ENCODE results near the gene PXYLP1. TPM values are rescaled to one million over a fixed set of nuclear protein-coding genes. Genes with fewer than 3 reads are reported as not detected.

PXYLP1 gene
- total RNA-seq, 1 donor from 2014 or later = 36.3 TPM

DNA sequence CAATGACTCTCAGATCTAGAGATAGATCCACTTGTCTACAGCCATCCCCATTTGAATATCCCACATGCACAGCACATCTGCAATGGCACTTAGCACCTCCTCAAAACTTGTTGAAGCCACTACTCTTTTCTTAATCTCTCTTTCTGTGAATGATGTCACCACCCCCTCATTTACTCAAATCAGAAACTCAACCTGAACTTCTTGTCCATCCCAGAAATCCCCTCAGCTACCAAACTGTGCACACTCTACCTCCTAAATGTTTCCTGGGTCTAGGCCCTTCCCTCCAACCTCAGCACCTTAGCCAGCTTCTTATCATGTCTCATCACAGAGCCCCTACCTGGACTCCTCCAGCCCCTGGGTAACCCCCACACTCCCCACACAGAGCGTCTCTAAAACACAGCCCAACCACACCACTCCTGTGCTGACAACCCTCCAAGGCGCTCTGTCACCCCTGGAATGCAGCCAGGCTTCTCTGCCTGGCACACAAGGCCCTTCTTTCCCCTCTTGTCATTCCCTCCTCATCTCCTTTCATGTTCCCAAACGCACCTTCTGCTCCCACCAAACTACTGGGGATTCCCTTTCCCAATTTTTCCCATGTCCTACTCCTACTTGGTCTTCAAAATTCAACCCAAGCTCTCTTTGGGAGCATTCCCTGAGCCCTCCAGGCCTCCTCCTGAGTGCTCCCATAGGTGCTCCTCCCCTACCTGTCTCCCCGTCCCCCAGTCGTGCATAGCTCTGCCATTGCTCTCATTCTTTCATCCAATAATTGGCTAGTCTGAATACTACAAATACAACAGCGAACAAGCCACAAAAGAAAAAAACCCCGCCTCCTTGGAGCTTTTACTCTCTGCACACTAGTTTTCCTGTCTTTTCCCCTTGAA is 96.9 kb downstream of the PXYLP1 start:
- no peak overlapping the region for H3K4me3 ChIP-seq
- no peak overlapping the region for H3K4me3 Mint-ChIP-seq
- no peak overlapping the region for H3K4me2 ChIP-seq
- H4K20me1 ChIP-seq (ENCODE audit: low read depth) = no peaks in the 10 kb centered on the region
- H3F3A ChIP-seq (ENCODE audit: low read depth) = no peaks in the 10 kb centered on the region
- H3K9ac ChIP-seq = no peak overlapping the region
- no peaks in the 10 kb centered on the region for H3K36me3 ChIP-seq
- peaks cover 32% of the 10 kb centered on the region for H3K4me1 Mint-ChIP-seq
- DNase-seq (ENCODE audit: low spot score) = no peak
- no peaks in the 10 kb centered on the region for H3K36me3 Mint-ChIP-seq
- peaks cover 2% of the 10 kb centered on the region for H3K27me3 Mint-ChIP-seq (ENCODE audit: insufficient read depth, low read depth)
- no peaks in the 10 kb centered on the region for H3K27me3 ChIP-seq
- H3K79me2 ChIP-seq (ENCODE audit: low read depth) = no peaks in the 10 kb centered on the region
- H3K9me3 ChIP-seq (ENCODE audit: low read depth) = no peaks in the 10 kb centered on the region
- H3K4me1 ChIP-seq = peaks cover 7% of the 10 kb centered on the region
- H2AFZ ChIP-seq (replicated peaks) = no peak overlapping the region
- no peaks in the 10 kb centered on the region for H3K9me3 Mint-ChIP-seq
- H3K27ac Mint-ChIP-seq = no peak overlapping the region
- no peak overlapping the region for H3K27ac ChIP-seq
- TF ChIP-seq, protein P1, sequence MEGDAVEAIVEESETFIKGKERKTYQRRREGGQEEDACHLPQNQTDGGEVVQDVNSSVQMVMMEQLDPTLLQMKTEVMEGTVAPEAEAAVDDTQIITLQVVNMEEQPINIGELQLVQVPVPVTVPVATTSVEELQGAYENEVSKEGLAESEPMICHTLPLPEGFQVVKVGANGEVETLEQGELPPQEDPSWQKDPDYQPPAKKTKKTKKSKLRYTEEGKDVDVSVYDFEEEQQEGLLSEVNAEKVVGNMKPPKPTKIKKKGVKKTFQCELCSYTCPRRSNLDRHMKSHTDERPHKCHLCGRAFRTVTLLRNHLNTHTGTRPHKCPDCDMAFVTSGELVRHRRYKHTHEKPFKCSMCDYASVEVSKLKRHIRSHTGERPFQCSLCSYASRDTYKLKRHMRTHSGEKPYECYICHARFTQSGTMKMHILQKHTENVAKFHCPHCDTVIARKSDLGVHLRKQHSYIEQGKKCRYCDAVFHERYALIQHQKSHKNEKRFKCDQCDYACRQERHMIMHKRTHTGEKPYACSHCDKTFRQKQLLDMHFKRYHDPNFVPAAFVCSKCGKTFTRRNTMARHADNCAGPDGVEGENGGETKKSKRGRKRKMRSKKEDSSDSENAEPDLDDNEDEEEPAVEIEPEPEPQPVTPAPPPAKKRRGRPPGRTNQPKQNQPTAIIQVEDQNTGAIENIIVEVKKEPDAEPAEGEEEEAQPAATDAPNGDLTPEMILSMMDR (IDR thresholded peaks at IDR 0.05) = no peak
- TF ChIP-seq EZH2phosphoT487 (IDR thresholded peaks at IDR 0.05) (no peak), EZH2 (IDR thresholded peaks at IDR 0.05) (no peak)

DNA sequence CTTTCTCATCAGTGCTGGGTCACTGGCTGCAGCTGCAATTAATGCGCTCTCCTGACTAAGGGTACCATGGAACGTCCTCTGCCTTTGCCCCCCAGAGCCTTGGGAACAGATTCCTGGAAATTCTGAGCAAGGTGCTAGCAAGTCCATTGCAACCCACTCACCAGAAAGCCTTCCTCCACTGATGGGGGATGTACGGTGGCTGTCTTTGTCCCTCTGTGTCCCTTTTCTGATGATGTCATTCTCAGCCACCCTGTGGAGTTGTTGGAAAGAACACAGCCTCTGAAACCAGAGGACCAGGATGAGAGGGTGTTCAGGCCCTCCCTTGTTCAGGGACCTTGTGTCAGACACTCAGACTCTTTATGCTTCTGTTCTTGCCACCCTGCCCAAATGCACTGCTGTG is 98.6 kb downstream of the PXYLP1 start:
- H3K27me3 Mint-ChIP-seq (ENCODE audit: insufficient read depth, low read depth) = peaks cover 4% of the 10 kb centered on the region
- Histone ChIP-seq H3K4me3 (no peak overlapping the region), H3K9me3 (ENCODE audit: low read depth) (no peaks in the 10 kb centered on the region), H3K27me3 (no peaks in the 10 kb centered on the region), H3K79me2 (ENCODE audit: low read depth) (no peaks in the 10 kb centered on the region), H3K4me2 (no peak overlapping the region), H3K4me1 (peaks cover 7% of the 10 kb centered on the region), H3K27ac (no peak overlapping the region), H4K20me1 (ENCODE audit: low read depth) (no peaks in the 10 kb centered on the region), H3K9ac (no peak overlapping the region), H3K36me3 (no peaks in the 10 kb centered on the region), H2AFZ (replicated peaks) (no peak overlapping the region), H3F3A (ENCODE audit: low read depth) (no peaks in the 10 kb centered on the region)
- DNase-seq (ENCODE audit: low spot score) = no peak
- peaks cover 41% of the 10 kb centered on the region for H3K4me1 Mint-ChIP-seq
- no peak overlapping the region for H3K27ac Mint-ChIP-seq
- TF ChIP-seq, protein P1 (IDR thresholded peaks at IDR 0.05) = no peak
- TF ChIP-seq EZH2phosphoT487 (IDR thresholded peaks at IDR 0.05) (no peak), EZH2 (IDR thresholded peaks at IDR 0.05) (no peak)
- no peak overlapping the region for H3K4me3 Mint-ChIP-seq
- no peaks in the 10 kb centered on the region for H3K9me3 Mint-ChIP-seq
- no peaks in the 10 kb centered on the region for H3K36me3 Mint-ChIP-seq

DNA sequence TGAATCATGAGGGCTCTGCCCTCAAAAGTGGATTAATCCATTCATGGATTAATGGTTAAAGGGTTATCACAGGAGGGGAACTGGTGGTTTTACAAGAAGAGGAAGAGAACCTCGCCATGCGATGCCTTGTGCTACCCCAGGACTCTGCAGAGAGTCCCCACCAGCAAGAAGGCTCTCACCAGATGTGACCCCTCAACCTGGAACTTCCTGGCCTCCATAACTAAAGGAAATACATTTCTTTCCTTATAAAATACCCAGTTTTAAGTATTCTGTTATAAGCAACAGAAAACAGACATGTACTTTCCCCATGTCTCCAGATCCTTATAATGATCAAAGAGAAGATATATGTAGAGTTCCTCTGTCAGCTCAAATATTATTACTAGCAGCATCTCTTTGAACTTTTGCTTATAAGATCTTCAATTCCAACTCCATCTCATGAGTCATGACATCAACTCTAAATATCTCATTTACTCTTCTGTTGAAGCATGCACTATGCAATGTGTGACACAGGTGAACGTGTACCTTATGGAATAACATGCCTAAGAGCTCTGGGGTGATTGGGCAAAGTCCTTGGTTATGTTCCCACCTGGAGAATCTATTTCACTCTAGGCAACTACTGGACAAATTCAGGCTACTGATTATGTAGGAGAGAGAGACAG is 99.2 kb downstream of the PXYLP1 start:
- H3K9ac ChIP-seq = no peak overlapping the region

More for the DNA sequence above, 99.2 kb downstream of the PXYLP1 start:
- Histone ChIP-seq H3K27ac (no peak overlapping the region), H4K20me1 (ENCODE audit: low read depth) (no peaks in the 10 kb centered on the region), H3K27me3 (no peaks in the 10 kb centered on the region), H3K79me2 (ENCODE audit: low read depth) (no peaks in the 10 kb centered on the region), H2AFZ (replicated peaks) (no peak overlapping the region), H3K36me3 (no peaks in the 10 kb centered on the region), H3K4me3 (no peak overlapping the region), H3K9me3 (ENCODE audit: low read depth) (no peaks in the 10 kb centered on the region), H3K4me1 (peaks cover 7% of the 10 kb centered on the region), H3F3A (ENCODE audit: low read depth) (no peaks in the 10 kb centered on the region), H3K4me2 (no peak overlapping the region)
- Mint-ChIP-seq H3K4me3 (no peak overlapping the region), H3K27me3 (ENCODE audit: insufficient read depth, low read depth) (peaks cover 4% of the 10 kb centered on the region), H3K4me1 (peaks cover 41% of the 10 kb centered on the region), H3K9me3 (no peaks in the 10 kb centered on the region), H3K36me3 (no peaks in the 10 kb centered on the region), H3K27ac (no peak overlapping the region)
- DNase-seq (ENCODE audit: low spot score) = no peak
- TF ChIP-seq, protein P1 (IDR thresholded peaks at IDR 0.05) = no peak
- TF ChIP-seq EZH2 (IDR thresholded peaks at IDR 0.05) (no peak), EZH2phosphoT487 (IDR thresholded peaks at IDR 0.05) (no peak)
